ENCODE data around the gene CDKAL1. TPM values are rescaled to one million over a fixed set of nuclear protein-coding genes. Genes with fewer than 3 reads are reported as not detected.

CDKAL1 gene
- total and polyA plus RNA-seq, 10 donors, result 4.8 to 26.9 (median 20.1) TPM

- no peaks in the 10 kb centered on the region for H3K4me1 ChIP-seq
- H3K36me3 ChIP-seq, result peaks cover 2 to 46% (median 16%) of the 10 kb centered on the region in 6 donors
- H3K4me3 ChIP-seq, result no peak overlapping the region
- no peak for DNase-seq
- TF ChIP-seq POLR2A (IDR thresholded peaks at IDR 0.05), result no peak
- no peak for TF ChIP-seq POLR2AphosphoS5 (IDR thresholded peaks at IDR 0.05)
- TF ChIP-seq CTCF (IDR thresholded peaks at IDR 0.05 in 8 of 11, conservative IDR thresholded peaks at IDR 0.05 in 3 of 11), result no peak
- no peaks in the 10 kb centered on the region for H3K27me3 ChIP-seq (replicated peaks in 1 of 7)
- intact Hi-C loops (cut with DNase I; ENCODE audit: low total_unique reads), result no loop called here
- 30 to 83% (median 56%) methylated on average over 3 of the region's 3 CpGs for WGBS, 5 donors
- H3K9me3 ChIP-seq, result peaks cover 0 to 12% (median 3%) of the 10 kb centered on the region in 8 donors
- H3K27ac ChIP-seq, result no peak overlapping the region
Observed at GRCh38 chr6:20599302-20600051, 65.2 kb downstream of the CDKAL1 start.

GRCh38 chr6:20600831-20601230 is 66.6 kb downstream of the CDKAL1 start:
- H3K27ac ChIP-seq, result no peak overlapping the region

GRCh38 chr6:20604159-20604558 is 69.9 kb downstream of the CDKAL1 start:
- Histone ChIP-seq H3K4me3 (no peak overlapping the region), H3K36me3 (peaks cover 0 to 13% (median 0%) of the 10 kb centered on the region in 6 donors), H3K27ac (no peak overlapping the region), H3K9me3 (no peaks in the 10 kb centered on the region), H3K27me3 (replicated peaks in 1 of 7) (no peaks in the 10 kb centered on the region), H3K4me1 (no peaks in the 10 kb centered on the region)
- TF ChIP-seq POLR2A (IDR thresholded peaks at IDR 0.05) (no peak), CTCF (IDR thresholded peaks at IDR 0.05 in 8 of 11, conservative IDR thresholded peaks at IDR 0.05 in 3 of 11) (no peak), POLR2AphosphoS5 (IDR thresholded peaks at IDR 0.05) (no peak)
- intact Hi-C loops (cut with DNase I; ENCODE audit: low total_unique reads), result no loop called here
- no peak for DNase-seq

More at GRCh38 chr6:20600831-20601230, 66.6 kb downstream of the CDKAL1 start:
- Histone ChIP-seq H3K4me1 (no peaks in the 10 kb centered on the region), H3K36me3 (peaks cover under 1 to 34% (median 11%) of the 10 kb centered on the region in 6 donors), H3K9me3 (peaks cover 0 to 7% (median 2%) of the 10 kb centered on the region in 8 donors), H3K27me3 (replicated peaks in 1 of 7) (no peaks in the 10 kb centered on the region), H3K4me3 (no peak overlapping the region)
- no peak for DNase-seq
- TF ChIP-seq CTCF (IDR thresholded peaks at IDR 0.05 in 8 of 11, conservative IDR thresholded peaks at IDR 0.05 in 3 of 11), result no peak
- 93 to 97% (median 96%) methylated on average over 3 of the region's 3 CpGs for WGBS, 5 donors
- intact Hi-C loops (cut with DNase I; ENCODE audit: low total_unique reads), result no loop called here

- 74 to 93% (median 84%) methylated on average over 1 of the region's 1 CpG for WGBS, 5 donors
- intact Hi-C loops (cut with DNase I; ENCODE audit: low total_unique reads), result no loop called here
- Histone ChIP-seq H3K27ac (no peak overlapping the region), H3K27me3 (replicated peaks in 1 of 7) (no peaks in the 10 kb centered on the region), H3K36me3 (peaks cover 0 to 17% (median 0%) of the 10 kb centered on the region in 6 donors), H3K4me3 (no peak overlapping the region), H3K9me3 (peaks cover 0 to 7% (median 2%) of the 10 kb centered on the region in 8 donors), H3K4me1 (no peaks in the 10 kb centered on the region)
- DNase-seq, result no peak
- TF ChIP-seq POLR2A (IDR thresholded peaks at IDR 0.05), result no peak
- no peak for TF ChIP-seq CTCF (IDR thresholded peaks at IDR 0.05 in 8 of 11, conservative IDR thresholded peaks at IDR 0.05 in 3 of 11)
- no peak for TF ChIP-seq POLR2AphosphoS5 (IDR thresholded peaks at IDR 0.05)
Observed at GRCh38 chr6:20605061-20605460, 70.8 kb downstream of the CDKAL1 start.

Data from spleen (tissue), 11 donors.